Left kidney (tissue), 2 donors: ENCODE results near the gene NF1. TPM values are rescaled to one million over a fixed set of nuclear protein-coding genes. Genes with fewer than 3 reads are reported as not detected.
"Not testable (repeated sequence)": the region's sequence is repeated elsewhere in the genome, so short reads cannot be mapped to it uniquely, and the experiment has no call there.

ENCODE experiments used
- DNase-seq: peaks from one replicate; pipeline ENCODE4 v3.0.0-alpha.2; 2013
- polyA plus RNA-seq: library from polyadenylated mRNA; unstranded; fragments of 120-200 nt; gene quantifications from one replicate; pipeline ENCODE4 v1.2.1, GENCODE V29; 2013; ENCODE audit not compliant: insufficient read length

NF1 gene
- polyA plus RNA-seq, 1 donor = 53.9 TPM

- DNase-seq = no peak
Observed at GRCh38 chr17:31295489-31295871, 200.7 kb downstream of the NF1 start.

- DNase-seq = no peak
Observed at GRCh38 chr17:31296142-31296541, 201.4 kb downstream of the NF1 start.

GRCh38 chr17:31297090-31297489 lies 202.3 kb downstream of the NF1 start, which contains the start of gene OMG:
TSS of gene OMG (minus strand) at chr17:31297239. CDS start at chr17:31296331, 908 bp downstream.
- DNase-seq = no peak

- DNase-seq = no peak
Observed at GRCh38 chr17:31299624-31300023, 204.8 kb downstream of the NF1 start.

GRCh38 chr17:31307640-31308039 lies 212.9 kb downstream of the NF1 start:
- no peak for DNase-seq

GRCh38 chr17:31308372-31309334 lies 213.9 kb downstream of the NF1 start:
- no peak for DNase-seq

GRCh38 chr17:31309556-31309955 lies 214.8 kb downstream of the NF1 start:
- DNase-seq = no peak

GRCh38 chr17:31310260-31310659 lies 215.5 kb downstream of the NF1 start:
- DNase-seq = no peak

- DNase-seq = no peak
Observed at GRCh38 chr17:31310886-31311285, 216.1 kb downstream of the NF1 start.

GRCh38 chr17:31311526-31311925 lies 216.7 kb downstream of the NF1 start:
- DNase-seq = no peak

GRCh38 chr17:31312223-31312622 lies 217.4 kb downstream of the NF1 start:
- not testable (repeated sequence) for DNase-seq

GRCh38 chr17:31313982-31314781 lies 219.4 kb downstream of the NF1 start, which contains the start of gene EVI2B:
TSS of gene EVI2B (minus strand) at chr17:31314054. CDS start at chr17:31305609, 8,445 bp downstream.
- DNase-seq = no peak

- DNase-seq = no peak
Observed at GRCh38 chr17:31314782-31315100, 220.0 kb downstream of the NF1 start.

- no peak for DNase-seq
Observed at GRCh38 chr17:31318298-31318801, 223.6 kb downstream of the NF1 start.

- no peak for DNase-seq
Observed at GRCh38 chr17:31318851-31319661, 224.3 kb downstream of the NF1 start.

- DNase-seq = no peak
Observed at GRCh38 chr17:31320241-31320640, 225.5 kb downstream of the NF1 start.

GRCh38 chr17:31320791-31321190 lies 226.0 kb downstream of the NF1 start:
- DNase-seq = no peak

GRCh38 chr17:31321481-31321880 lies 226.7 kb downstream of the NF1 start, which contains the start of gene EVI2A:
TSS of gene EVI2A (minus strand) at chr17:31321622. CDS start at chr17:31319013, 2,609 bp downstream.
- no peak for DNase-seq

GRCh38 chr17:31321966-31322365 lies 227.2 kb downstream of the NF1 start:
- no peak for DNase-seq

GRCh38 chr17:31323551-31323950 lies 228.8 kb downstream of the NF1 start:
- DNase-seq = no peak

- DNase-seq = no peak
Observed at GRCh38 chr17:31327534-31328159, 232.9 kb downstream of the NF1 start.
